ENCODE data around the gene SLC16A12. TPM values are rescaled to one million over a fixed set of nuclear protein-coding genes. Genes with fewer than 3 reads are reported as not detected.

SLC16A12 gene
- total RNA-seq, 1 experiment from 2014 or later = 0.09 TPM

DNA sequence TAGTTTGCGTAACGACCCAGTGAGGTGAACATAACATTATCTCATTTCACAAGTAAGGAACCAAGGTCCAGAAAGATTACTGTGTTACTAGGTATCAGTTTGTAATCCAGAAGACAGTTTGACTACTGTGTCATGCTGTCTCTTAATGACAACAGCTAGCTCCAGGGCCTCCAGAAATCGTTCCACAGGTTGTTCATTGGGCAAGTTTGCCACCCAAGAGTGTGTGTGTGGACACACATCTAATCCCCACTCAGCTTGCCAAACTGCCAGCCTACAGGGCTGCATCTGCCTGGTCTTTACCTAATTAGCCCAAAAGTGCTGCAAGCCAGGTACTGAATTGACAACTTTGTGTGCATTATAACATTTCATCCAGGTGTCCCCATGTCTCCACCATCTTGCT, 27.9 kb upstream of the SLC16A12 start:
- DNase-seq (ENCODE audit: unreplicated experiment) = no peak
- ChIA-PET POLR2A (interaction anchor here (0.6 to 2.5 kb wide), 2 partner anchors 17 to 97 kb away, joined by 3 to 18 read pairs; no protein-coding TSS in a partner anchor), CTCF (interaction anchor here (0.5 to 8.2 kb wide), 18 partner anchors 9 to 1310 kb away, joined by 3 to 65 read pairs (median 4); partner anchors contain the start of gene IFIT3)
- TF ChIP-seq, protein P1, sequence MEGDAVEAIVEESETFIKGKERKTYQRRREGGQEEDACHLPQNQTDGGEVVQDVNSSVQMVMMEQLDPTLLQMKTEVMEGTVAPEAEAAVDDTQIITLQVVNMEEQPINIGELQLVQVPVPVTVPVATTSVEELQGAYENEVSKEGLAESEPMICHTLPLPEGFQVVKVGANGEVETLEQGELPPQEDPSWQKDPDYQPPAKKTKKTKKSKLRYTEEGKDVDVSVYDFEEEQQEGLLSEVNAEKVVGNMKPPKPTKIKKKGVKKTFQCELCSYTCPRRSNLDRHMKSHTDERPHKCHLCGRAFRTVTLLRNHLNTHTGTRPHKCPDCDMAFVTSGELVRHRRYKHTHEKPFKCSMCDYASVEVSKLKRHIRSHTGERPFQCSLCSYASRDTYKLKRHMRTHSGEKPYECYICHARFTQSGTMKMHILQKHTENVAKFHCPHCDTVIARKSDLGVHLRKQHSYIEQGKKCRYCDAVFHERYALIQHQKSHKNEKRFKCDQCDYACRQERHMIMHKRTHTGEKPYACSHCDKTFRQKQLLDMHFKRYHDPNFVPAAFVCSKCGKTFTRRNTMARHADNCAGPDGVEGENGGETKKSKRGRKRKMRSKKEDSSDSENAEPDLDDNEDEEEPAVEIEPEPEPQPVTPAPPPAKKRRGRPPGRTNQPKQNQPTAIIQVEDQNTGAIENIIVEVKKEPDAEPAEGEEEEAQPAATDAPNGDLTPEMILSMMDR (IDR thresholded peaks at IDR 0.05; ENCODE audit: unreplicated experiment) = no peak
- no peaks in the 10 kb centered on the region for H3K9me3 Mint-ChIP-seq (ENCODE audit: unreplicated experiment)
- no peaks in the 10 kb centered on the region for H3K36me3 Mint-ChIP-seq (ENCODE audit: insufficient read depth, unreplicated experiment)
- BruUV-seq (replicated peaks) = no TSS peak
- H3K4me3 Mint-ChIP-seq (ENCODE audit: unreplicated experiment) = no peak overlapping the region
- intact Hi-C loops (cut with micrococcal nuclease) = no loop called here
- peaks cover 6% of the 10 kb centered on the region for H3K4me1 Mint-ChIP-seq (ENCODE audit: insufficient read depth, unreplicated experiment)
- no peaks in the 10 kb centered on the region for H3K27me3 Mint-ChIP-seq (ENCODE audit: insufficient read depth, unreplicated experiment)
- no peak overlapping the region for H3K27ac Mint-ChIP-seq (ENCODE audit: low read depth, unreplicated experiment)

DNA sequence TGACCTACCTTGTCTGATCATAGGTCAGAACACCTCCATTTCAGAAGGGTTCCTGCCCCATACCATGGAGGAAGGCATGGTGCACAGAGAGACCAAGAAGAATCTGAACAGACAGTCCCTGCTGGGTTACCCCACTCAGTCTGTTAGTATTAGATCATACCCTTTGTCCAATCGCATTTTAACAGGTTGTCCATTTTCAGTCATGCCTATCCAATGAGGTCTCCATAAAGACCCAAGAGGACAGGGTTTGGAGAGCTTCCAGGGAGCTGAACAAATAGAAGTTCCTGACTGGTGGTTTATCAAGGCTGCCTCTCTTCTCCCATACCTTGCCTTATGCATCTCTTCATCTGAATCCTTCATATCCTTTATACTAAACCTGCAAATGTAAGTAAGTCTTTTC, 21.2 kb upstream of the SLC16A12 start:
- TF ChIP-seq, protein P1 (IDR thresholded peaks at IDR 0.05; ENCODE audit: unreplicated experiment) = no peak
- H3K27ac Mint-ChIP-seq (ENCODE audit: low read depth, unreplicated experiment) = no peak overlapping the region
- no peaks in the 10 kb centered on the region for H3K36me3 Mint-ChIP-seq (ENCODE audit: insufficient read depth, unreplicated experiment)
- POLR2A ChIA-PET = interaction anchor here (0.8 to 1.5 kb wide), 4 partner anchors 59 to 130 kb away, joined by 3 to 6 read pairs (median 4); no protein-coding TSS in a partner anchor
- H3K9me3 Mint-ChIP-seq (ENCODE audit: unreplicated experiment) = no peaks in the 10 kb centered on the region
- BruUV-seq (replicated peaks) = no TSS peak
- H3K4me1 Mint-ChIP-seq (ENCODE audit: insufficient read depth, unreplicated experiment) = peaks cover 34% of the 10 kb centered on the region
- CTCF ChIA-PET = interaction anchor here (0.7 to 8.2 kb wide), 3 partner anchors 90 to 131 kb away, joined by 3 to 65 read pairs (median 16); no protein-coding TSS in a partner anchor
- DNase-seq (ENCODE audit: unreplicated experiment) = no peak
- H3K27me3 Mint-ChIP-seq (ENCODE audit: insufficient read depth, unreplicated experiment) = no peaks in the 10 kb centered on the region
- intact Hi-C loops (cut with micrococcal nuclease) = no loop called here
- H3K4me3 Mint-ChIP-seq (ENCODE audit: unreplicated experiment) = no peak overlapping the region

DNA sequence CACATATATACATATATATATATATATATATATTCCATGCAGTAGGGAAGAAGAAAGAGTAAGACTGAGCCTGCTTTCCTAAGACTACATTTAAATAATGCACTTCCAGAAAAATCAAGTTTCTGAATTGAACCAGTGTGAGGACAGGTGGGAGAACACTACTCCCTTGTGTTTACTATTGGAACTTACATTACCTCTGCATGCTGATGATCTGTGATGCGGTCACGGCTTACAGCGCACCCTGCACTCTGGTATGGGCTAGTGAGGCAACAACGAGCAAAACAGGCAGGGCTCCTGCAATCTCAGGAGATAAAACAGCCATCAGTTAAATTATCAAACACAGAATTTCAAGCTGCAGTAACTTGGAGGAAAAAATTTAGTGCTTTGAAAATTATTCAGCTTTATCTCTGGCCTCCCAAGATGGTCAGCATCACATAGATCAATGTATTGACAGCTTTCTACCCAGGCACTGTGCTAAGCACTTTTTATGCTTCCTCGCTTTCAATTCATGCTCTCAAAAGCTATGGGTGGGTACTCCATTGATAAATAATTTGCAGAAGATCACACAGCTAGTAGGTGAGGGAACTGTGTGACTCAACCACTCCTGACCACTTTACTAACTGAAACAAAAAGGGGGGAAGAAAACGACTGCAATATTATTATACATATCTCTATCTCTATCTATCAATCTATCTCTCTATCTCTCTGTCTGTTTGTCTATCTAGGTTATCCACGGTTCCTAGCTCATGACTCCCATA, 20.5 kb upstream of the SLC16A12 start:
- intact Hi-C loops (cut with micrococcal nuclease) = loop anchor here (1.0 kb wide), 1 partner anchor 130 kb away; no protein-coding TSS in a partner anchor
- DNase-seq (ENCODE audit: unreplicated experiment) = peak; percentile 33
- CTCF ChIA-PET = interaction anchor here (0.7 to 8.2 kb wide), 4 partner anchors 89 to 163 kb away, joined by 3 to 65 read pairs (median 10); no protein-coding TSS in a partner anchor
- no peaks in the 10 kb centered on the region for H3K27me3 Mint-ChIP-seq (ENCODE audit: insufficient read depth, unreplicated experiment)
- H3K27ac Mint-ChIP-seq (ENCODE audit: low read depth, unreplicated experiment) = no peak overlapping the region
- no TSS peak for BruUV-seq (replicated peaks)
- H3K36me3 Mint-ChIP-seq (ENCODE audit: insufficient read depth, unreplicated experiment) = no peaks in the 10 kb centered on the region
- peaks cover 35% of the 10 kb centered on the region for H3K4me1 Mint-ChIP-seq (ENCODE audit: insufficient read depth, unreplicated experiment)
- H3K9me3 Mint-ChIP-seq (ENCODE audit: unreplicated experiment) = no peaks in the 10 kb centered on the region
- H3K4me3 Mint-ChIP-seq (ENCODE audit: unreplicated experiment) = no peak overlapping the region
- TF ChIP-seq, protein P1 (IDR thresholded peaks at IDR 0.05; ENCODE audit: unreplicated experiment) = peak; percentile 34
- POLR2A ChIA-PET = interaction anchor here (0.8 to 6.9 kb wide), 4 partner anchors 60 to 128 kb away, joined by 3 to 48 read pairs (median 5); no protein-coding TSS in a partner anchor

DNA sequence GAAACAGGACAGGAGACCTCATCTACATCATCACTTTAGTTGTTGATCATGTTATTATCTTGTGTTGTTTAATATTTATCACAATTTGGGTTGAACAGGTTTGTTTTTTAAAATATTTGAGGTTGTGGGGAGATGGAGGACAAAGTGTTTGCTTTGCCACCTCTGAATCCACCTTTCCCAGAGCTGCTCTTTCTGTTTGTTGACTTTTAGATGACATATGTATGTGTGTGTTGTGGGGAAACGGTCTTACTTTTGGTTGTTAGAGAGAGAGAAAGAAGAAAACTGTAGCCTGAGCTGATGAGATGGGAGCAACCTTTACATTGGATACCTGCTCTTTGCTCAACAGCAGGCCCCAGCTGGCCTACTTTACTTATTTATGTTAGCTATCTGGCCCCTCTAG, 19.0 kb upstream of the SLC16A12 start:
- ChIA-PET CTCF (interaction anchor here (0.6 to 4.9 kb wide), 8 partner anchors 9 to 126 kb away, joined by 3 to 28 read pairs (median 4); no protein-coding TSS in a partner anchor), POLR2A (interaction anchor here (0.6 to 6.9 kb wide), 11 partner anchors 8 to 136 kb away, joined by 3 to 48 read pairs (median 3); no protein-coding TSS in a partner anchor)
- no TSS peak for BruUV-seq (replicated peaks)
- TF ChIP-seq, protein P1 (IDR thresholded peaks at IDR 0.05; ENCODE audit: unreplicated experiment) = no peak
- Mint-ChIP-seq H3K27ac (ENCODE audit: low read depth, unreplicated experiment) (no peak overlapping the region), H3K4me1 (ENCODE audit: insufficient read depth, unreplicated experiment) (peaks cover 47% of the 10 kb centered on the region), H3K36me3 (ENCODE audit: insufficient read depth, unreplicated experiment) (no peaks in the 10 kb centered on the region), H3K9me3 (ENCODE audit: unreplicated experiment) (no peaks in the 10 kb centered on the region), H3K27me3 (ENCODE audit: insufficient read depth, unreplicated experiment) (no peaks in the 10 kb centered on the region), H3K4me3 (ENCODE audit: unreplicated experiment) (no peak overlapping the region)
- no peak for DNase-seq (ENCODE audit: unreplicated experiment)
- intact Hi-C loops (cut with micrococcal nuclease) = no loop called here

Measured in MCF 10A (cell line).